ENCODE data around the gene UNCX. TPM values are rescaled to one million over a fixed set of nuclear protein-coding genes. Genes with fewer than 3 reads are reported as not detected.
"Not testable (repeated sequence)": the region's sequence is repeated elsewhere in the genome, so short reads cannot be mapped to it uniquely, and the experiment has no call there.

The UNCX gene
- total RNA-seq, 1 donor from 2014 or later: not detected

- peaks cover 57% of the 10 kb centered on the region for H3K27me3 ChIP-seq (ENCODE audit: low read depth)
- H3K4me3 ChIP-seq: no peak overlapping the region
- H3K36me3 ChIP-seq: no peaks in the 10 kb centered on the region
- TF ChIP-seq CTCF (IDR thresholded peaks at IDR 0.05): no peak
- no peak overlapping the region for H3K27ac ChIP-seq
- no peaks in the 10 kb centered on the region for H3K9me3 ChIP-seq
- ATAC-seq (no peak), DNase-seq (peak; percentile 6)
- no peaks in the 10 kb centered on the region for H3K4me1 ChIP-seq
- intact Hi-C loops (cut with DNase I): no loop called here
These were observed 38.4 kb downstream of the UNCX start for GRCh38 chr7:1271046-1271445.

GRCh38 chr7:1271656-1272055 is 39.0 kb downstream of the UNCX start:
- peaks cover 63% of the 10 kb centered on the region for H3K27me3 ChIP-seq (ENCODE audit: low read depth)
- no peak for TF ChIP-seq CTCF (IDR thresholded peaks at IDR 0.05)
- no peaks in the 10 kb centered on the region for H3K36me3 ChIP-seq
- H3K4me3 ChIP-seq: no peak overlapping the region
- no peak overlapping the region for H3K27ac ChIP-seq
- H3K4me1 ChIP-seq: no peaks in the 10 kb centered on the region
- DNase-seq (peak; percentile 14), ATAC-seq (no peak)
- no peaks in the 10 kb centered on the region for H3K9me3 ChIP-seq
- intact Hi-C loops (cut with DNase I): no loop called here

GRCh38 chr7:1272136-1272535 is 39.5 kb downstream of the UNCX start:
- H3K4me3 ChIP-seq; H3K4me1 ChIP-seq; intact Hi-C loops (cut with DNase I); H3K9me3 ChIP-seq; H3K36me3 ChIP-seq; ATAC-seq; H3K27ac ChIP-seq; DNase-seq: not testable (repeated sequence)
- peaks cover 59% of the 10 kb centered on the region for H3K27me3 ChIP-seq (ENCODE audit: low read depth)

- intact Hi-C loops (cut with DNase I): no loop called here
- no peak for TF ChIP-seq CTCF (IDR thresholded peaks at IDR 0.05)
- H3K27ac ChIP-seq: no peak overlapping the region
- H3K4me1 ChIP-seq: no peaks in the 10 kb centered on the region
- H3K36me3 ChIP-seq: no peaks in the 10 kb centered on the region
- H3K4me3 ChIP-seq: no peak overlapping the region
- peaks cover 52% of the 10 kb centered on the region for H3K27me3 ChIP-seq (ENCODE audit: low read depth)
- DNase-seq (peak; percentile 34), ATAC-seq (peak; percentile 18 to 20)
- no peaks in the 10 kb centered on the region for H3K9me3 ChIP-seq
These were observed 41.6 kb downstream of the UNCX start for GRCh38 chr7:1274121-1274875.

- H3K9me3 ChIP-seq: no peaks in the 10 kb centered on the region
- H3K4me3 ChIP-seq: no peak overlapping the region
- H3K27ac ChIP-seq: no peak overlapping the region
- no peak for TF ChIP-seq CTCF (IDR thresholded peaks at IDR 0.05)
- intact Hi-C loops (cut with DNase I): no loop called here
- DNase-seq: peak; percentile 22
- peak in 1 of 2 donors; percentile 26 for ATAC-seq
- H3K36me3 ChIP-seq: no peaks in the 10 kb centered on the region
- no peaks in the 10 kb centered on the region for H3K4me1 ChIP-seq
- peaks cover 45% of the 10 kb centered on the region for H3K27me3 ChIP-seq (ENCODE audit: low read depth)
These were observed 42.3 kb downstream of the UNCX start for GRCh38 chr7:1274876-1275375.
